Hepatocyte (in vitro differentiated cells): ENCODE data around the gene CCDC74A. TPM values are rescaled to one million over a fixed set of nuclear protein-coding genes. Genes with fewer than 3 reads are reported as not detected.
"Not testable (repeated sequence)": the region's sequence is repeated elsewhere in the genome, so short reads cannot be mapped to it uniquely, and the experiment has no call there.

Experiments used
- DNase-seq: peaks from one replicate; pipeline ENCODE4 v3.0.0-alpha.2; 2016; ENCODE audit warnings: low spot score
- H2AFZ ChIP-seq: fragments of 200-600 bp; sonication (generic); 2 replicates; pipeline ENCODE4 v1.6.0; 2016; ENCODE audit warnings: antibody characterized with exemption, mild to moderate bottlenecking
- H3K27ac ChIP-seq: fragments of 200-600 bp; sonication (generic); 2 replicates; pipeline ENCODE4 v1.5.1; 2016; ENCODE audit warnings: mild to moderate bottlenecking
- H3K27me3 ChIP-seq: fragments of 200-600 bp; sonication (generic); 2 replicates; pipeline ENCODE4 v1.6.1; 2016
- H3K36me3 ChIP-seq: fragments of 200-600 bp; sonication (generic); replicated peaks from 2 replicates; pipeline ENCODE4 v1.5.1; 2016; ENCODE audit warnings: low read depth; ENCODE audit not compliant: insufficient read depth
- H3K4me1 ChIP-seq: fragments of 200-600 bp; sonication (generic); 2 replicates; pipeline ENCODE4 v1.5.1; 2016; ENCODE audit warnings: mild to moderate bottlenecking, moderate library complexity; ENCODE audit not compliant: insufficient read depth
- H3K4me2 ChIP-seq: fragments of 200-600 bp; sonication (generic); 2 replicates; pipeline ENCODE4 v1.6.0; 2016
- H3K4me3 ChIP-seq: fragments of 200-600 bp; sonication (generic); 2 replicates; pipeline ENCODE4 v1.5.1; 2016; ENCODE audit warnings: mild to moderate bottlenecking
- H3K79me2 ChIP-seq: fragments of 200-600 bp; sonication (generic); 2 replicates; pipeline ENCODE4 v1.6.0; 2017; ENCODE audit warnings: mild to moderate bottlenecking
- H3K9me2 ChIP-seq: fragments of 200-600 bp; sonication (generic); replicated peaks from 2 replicates; pipeline ENCODE4 v1.6.0; 2017; ENCODE audit warnings: mild to moderate bottlenecking; ENCODE audit not compliant: insufficient read depth
- H3K9me3 ChIP-seq: fragments of 200-600 bp; sonication (generic); 2 replicates; pipeline ENCODE4 v1.5.1; 2016; ENCODE audit warnings: low read depth, mild to moderate bottlenecking
- H4K20me1 ChIP-seq: fragments of 200-600 bp; sonication (generic); 2 replicates; pipeline ENCODE4 v1.6.0; 2016; ENCODE audit warnings: mild to moderate bottlenecking; ENCODE audit not compliant: insufficient read depth, poor library complexity, severe bottlenecking
- EZH2 ChIP-seq: fragments of 200-600 bp; sonication (generic); IDR thresholded peaks from 2 replicates; pipeline ENCODE4 v1.6.1; 2016; ENCODE audit warnings: antibody characterized with exemption, mild to moderate bottlenecking, borderline replicate concordance
- EZH2phosphoT487 ChIP-seq: fragments of 200-600 bp; sonication (generic); IDR thresholded peaks from one replicate; pipeline ENCODE4 v1.6.1; 2018; ENCODE audit warnings: antibody characterized with exemption, mild to moderate bottlenecking, low read depth, moderate library complexity; ENCODE audit not compliant: unreplicated experiment, severe bottlenecking
- WGBS: methylation state at CpG from one replicate; pipeline ENCODE4 v1.1.6; 2016; ENCODE audit warnings: low lambda C conversion rate; ENCODE audit errors: missing lambda C conversion rate; 5-methylcytosine and 5-hydroxymethylcytosine counted together
- polyA plus RNA-seq: library from polyadenylated mRNA; unstranded; fragments of >200 nt; fragmentation: Nextera tagmentation; extraction: Ambion mirVana; gene quantifications from 2 replicates; pipeline ENCODE4 v1.2.1, GENCODE V29; 2016
- total RNA-seq: library from RNA; depleted of rRNA; stranded (reverse); fragments of >200 nt; gene quantifications from 2 replicates; pipeline ENCODE4 v1.2.3, GENCODE V29; 2014
- TF ChIP-seq, protein P1 (sequence below): fragments of 200-600 bp; sonication (generic); IDR thresholded peaks from 2 replicates; pipeline ENCODE4 v1.5.1; 2016; ENCODE audit warnings: antibody characterized with exemption, mild to moderate bottlenecking; ENCODE audit not compliant: poor library complexity

CCDC74A gene
- total and polyA plus RNA-seq, 2 experiments from 2014 or later, result 8.0 to 9.4 TPM

- DNase-seq, result peak; percentile 38
- H4K20me1 ChIP-seq, H2AFZ ChIP-seq, H3K36me3 ChIP-seq, H3K9me2 ChIP-seq, H3K4me1 ChIP-seq, H3K27ac ChIP-seq, H3K27me3 ChIP-seq, H3K4me2 ChIP-seq, H3K4me3 ChIP-seq, H3K9me3 ChIP-seq: not testable (repeated sequence)
- H3K79me2 ChIP-seq, result peaks cover 18% of the 10 kb centered on the region
- 83% methylated on average over 14 of the region's 14 CpGs for WGBS
Observed at GRCh38 chr2:131486201-131486902, 41.3 kb upstream of the CCDC74A start.

DNA sequence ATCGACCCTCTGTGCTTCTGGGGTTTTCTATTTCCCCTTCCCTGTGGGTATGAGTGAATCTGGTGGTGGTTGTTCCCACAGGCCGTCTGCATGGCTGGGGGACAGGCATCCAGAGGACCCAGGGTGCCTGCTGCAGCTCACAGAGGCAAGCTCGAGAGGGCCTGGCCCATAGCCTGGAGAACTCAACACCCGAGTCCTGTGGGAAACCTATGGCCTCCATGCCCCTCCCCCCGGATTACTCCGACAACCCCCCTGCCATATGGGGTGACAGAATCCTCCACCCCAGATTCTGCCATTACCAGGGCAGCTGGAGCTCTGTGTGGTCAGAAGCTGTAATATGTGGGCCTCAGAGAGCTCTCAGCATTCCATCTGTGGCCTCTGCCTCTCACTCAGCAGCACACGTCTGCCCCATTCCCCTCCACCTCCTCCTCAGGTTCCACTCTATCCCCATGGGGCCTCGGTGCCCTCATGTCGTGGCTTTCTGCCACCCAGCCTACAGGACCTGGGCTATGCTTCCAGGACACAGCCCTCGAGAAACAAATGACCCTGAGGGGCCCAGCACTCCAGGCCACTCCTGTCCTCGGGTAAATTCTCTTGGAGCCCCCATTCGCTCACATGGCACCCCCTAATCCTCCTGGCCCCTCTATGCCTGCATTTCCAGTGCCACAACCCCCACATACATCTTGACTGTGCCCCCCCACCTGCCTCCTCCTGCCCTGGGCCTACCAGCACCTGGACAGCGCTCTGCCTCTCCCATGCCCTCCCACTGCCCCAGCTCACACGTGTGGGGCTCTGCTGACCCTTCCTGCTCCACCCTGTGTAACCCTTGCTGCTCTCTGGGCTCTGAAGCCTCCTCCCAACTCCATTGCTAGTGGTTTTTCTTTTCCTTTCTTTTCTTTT is 39.1 kb upstream of the CCDC74A start:
- no peak for DNase-seq
- H3K79me2 ChIP-seq, result peaks cover 23% of the 10 kb centered on the region
- H3K4me1 ChIP-seq, result no peaks in the 10 kb centered on the region
- H2AFZ ChIP-seq, result no peak overlapping the region
- no peaks in the 10 kb centered on the region for H3K9me2 ChIP-seq
- H4K20me1 ChIP-seq, result no peaks in the 10 kb centered on the region
- TF ChIP-seq EZH2phosphoT487, result no peak
- TF ChIP-seq, protein P1, sequence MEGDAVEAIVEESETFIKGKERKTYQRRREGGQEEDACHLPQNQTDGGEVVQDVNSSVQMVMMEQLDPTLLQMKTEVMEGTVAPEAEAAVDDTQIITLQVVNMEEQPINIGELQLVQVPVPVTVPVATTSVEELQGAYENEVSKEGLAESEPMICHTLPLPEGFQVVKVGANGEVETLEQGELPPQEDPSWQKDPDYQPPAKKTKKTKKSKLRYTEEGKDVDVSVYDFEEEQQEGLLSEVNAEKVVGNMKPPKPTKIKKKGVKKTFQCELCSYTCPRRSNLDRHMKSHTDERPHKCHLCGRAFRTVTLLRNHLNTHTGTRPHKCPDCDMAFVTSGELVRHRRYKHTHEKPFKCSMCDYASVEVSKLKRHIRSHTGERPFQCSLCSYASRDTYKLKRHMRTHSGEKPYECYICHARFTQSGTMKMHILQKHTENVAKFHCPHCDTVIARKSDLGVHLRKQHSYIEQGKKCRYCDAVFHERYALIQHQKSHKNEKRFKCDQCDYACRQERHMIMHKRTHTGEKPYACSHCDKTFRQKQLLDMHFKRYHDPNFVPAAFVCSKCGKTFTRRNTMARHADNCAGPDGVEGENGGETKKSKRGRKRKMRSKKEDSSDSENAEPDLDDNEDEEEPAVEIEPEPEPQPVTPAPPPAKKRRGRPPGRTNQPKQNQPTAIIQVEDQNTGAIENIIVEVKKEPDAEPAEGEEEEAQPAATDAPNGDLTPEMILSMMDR, result no peak
- TF ChIP-seq EZH2, result no peak
- H3K36me3 ChIP-seq, result no peaks in the 10 kb centered on the region
- no peak overlapping the region for H3K27ac ChIP-seq
- WGBS, result 91% methylated on average over 14 of the region's 14 CpGs
- H3K27me3 ChIP-seq, result no peaks in the 10 kb centered on the region
- no peak overlapping the region for H3K4me3 ChIP-seq
- no peak overlapping the region for H3K4me2 ChIP-seq
- no peaks in the 10 kb centered on the region for H3K9me3 ChIP-seq

GRCh38 chr2:131490616-131491468 is 36.8 kb upstream of the CCDC74A start:
- peak overlapping the region; percentile 91 for H3K4me2 ChIP-seq
- H3K4me1 ChIP-seq, H3K27ac ChIP-seq, H3K9me2 ChIP-seq, H3K27me3 ChIP-seq, H3K9me3 ChIP-seq, H3K36me3 ChIP-seq, H4K20me1 ChIP-seq, DNase-seq: not testable (repeated sequence)
- peaks cover 46% of the 10 kb centered on the region for H3K79me2 ChIP-seq
- H3K4me3 ChIP-seq, result peak overlapping the region; percentile 33
- peak overlapping the region; percentile 78 for H2AFZ ChIP-seq
- 71% methylated on average over 20 of the region's 20 CpGs for WGBS

DNA sequence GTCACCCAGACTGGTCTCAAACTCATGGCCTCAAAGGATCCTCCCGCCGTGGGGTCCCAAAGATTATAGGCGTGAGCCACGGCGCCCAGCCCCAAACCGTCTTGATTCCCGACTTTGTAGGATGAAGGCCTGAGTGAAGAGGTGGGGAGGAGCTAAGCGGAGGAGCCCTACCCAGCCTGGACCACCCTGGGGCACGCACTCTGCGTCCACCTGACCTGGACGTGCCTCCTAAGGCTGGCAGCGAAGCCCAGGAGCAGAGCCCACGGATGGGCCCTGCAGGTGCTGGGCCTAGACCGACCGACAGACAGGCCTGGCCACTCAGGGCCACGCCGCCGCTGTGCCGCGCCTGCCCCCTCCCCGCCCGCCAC is 36.2 kb upstream of the CCDC74A start:
- not testable (repeated sequence) for H3K4me1 ChIP-seq, H3K27me3 ChIP-seq, H3K9me2 ChIP-seq, H3K27ac ChIP-seq, DNase-seq, H3K36me3 ChIP-seq, H3K9me3 ChIP-seq, H4K20me1 ChIP-seq
- 19% methylated on average over 11 of the region's 22 CpGs for WGBS
- Histone ChIP-seq H3K79me2 (peaks cover 52% of the 10 kb centered on the region), H3K4me2 (peak overlapping the region; percentile 91), H2AFZ (peak overlapping the region; percentile 78), H3K4me3 (peak overlapping the region; percentile 33)

GRCh38 chr2:131492015-131492417 is 35.7 kb upstream of the CCDC74A start, which contains the start of gene MZT2A:
Gene MZT2A, minus strand, starts transcription at chr2:131492397. Its CDS starts 21 bp downstream, at chr2:131492376.
- peak within 1 kb of the TSS; percentile 91 for H3K4me2 ChIP-seq
- not testable (repeated sequence) for H3K9me3 ChIP-seq, DNase-seq, H3K27me3 ChIP-seq, H4K20me1 ChIP-seq, H3K36me3 ChIP-seq, H3K9me2 ChIP-seq, H3K4me1 ChIP-seq
- H3K79me2 ChIP-seq, result peaks cover 57% of the 10 kb centered on the region
- H2AFZ ChIP-seq, result peak within 1 kb of the TSS; percentile 88
- H3K27ac ChIP-seq, result peak within 1 kb of the TSS; percentile 93
- WGBS, result 0% methylated on average over 3 of the region's 53 CpGs
- H3K4me3 ChIP-seq, result peak within 1 kb of the TSS; percentile 62
